Sigmoid colon (tissue), 7 donors: ENCODE results near the gene GRM8. TPM values are rescaled to one million over a fixed set of nuclear protein-coding genes. Genes with fewer than 3 reads are reported as not detected.

Experiments
- DNase-seq: peaks from one replicate; pipeline ENCODE4 v3.0.0-alpha.2; 2019
- H3K27ac ChIP-seq, 4 donors: fragments of 200-600 bp; sonication (generic); one replicate each; pipeline ENCODE4 v1.5.1; 2016 to 2019; ENCODE audit warnings: mild to moderate bottlenecking in 1 of 4
- H3K27me3 ChIP-seq, 3 donors: fragments of 200-600 bp; sonication (generic); one replicate each; pipeline ENCODE4 v1.5.1; 2019; ENCODE audit warnings: mild to moderate bottlenecking in 1 of 3
- H3K36me3 ChIP-seq, 4 donors: fragments of 200-600 bp; sonication (generic); one replicate each; pipeline ENCODE4 v1.5.1; 2016 to 2019
- H3K4me1 ChIP-seq, 4 donors: fragments of 200-600 bp; sonication (generic); one replicate each; pipeline ENCODE4 v1.5.1; 2017 to 2019
- H3K4me3 ChIP-seq, 4 donors: fragments of 200-600 bp; sonication (generic); one replicate each; pipeline ENCODE4 v1.5.1; 2017 to 2019; ENCODE audit warnings: mild to moderate bottlenecking in 2 of 4, moderate library complexity in 1 of 4
- H3K9me3 ChIP-seq, 4 donors: fragments of 200-600 bp in 3 of 4; sonication (generic) in 3 of 4; one replicate each; pipeline versions ENCODE4 v1.5.1 to v1.6.1; 2013 to 2019
- EP300 ChIP-seq, 4 donors: sonication (generic); formaldehyde crosslinking; IDR thresholded peaks; one replicate each; pipeline ENCODE4 v1.6.1; 2017; ENCODE audit warnings: antibody characterized with exemption in 4 of 4
- POLR2A ChIP-seq, 2 donors: fragments of 450-650 bp; IDR thresholded peaks; one replicate each; pipeline ENCODE4 v1.6.1; 2016; ENCODE audit warnings: antibody characterized with exemption in 2 of 2, mild to moderate bottlenecking in 2 of 2, moderate library complexity in 2 of 2
- POLR2AphosphoS5 ChIP-seq, 4 donors: sonication (generic); formaldehyde crosslinking; IDR thresholded peaks; one replicate each; pipeline ENCODE4 v1.6.1; 2017; ENCODE audit warnings: antibody characterized with exemption in 4 of 4
- WGBS, 2 donors: extraction: QIAGEN DNeasy Blood & Tissue Kit; methylation state at CpG; one replicate each; pipeline ENCODE4 v1.1.7; 2013; 5-methylcytosine and 5-hydroxymethylcytosine counted together
- intact Hi-C: fragments of 100-400 bp; cut with DNase I; formaldehyde crosslinking; loops from one replicate; pipeline ENCODE4 v1.15.1; 2023
- polyA plus RNA-seq, 3 donors: library from polyadenylated mRNA; stranded (reverse); fragments of 200-250 nt; gene quantifications; one replicate each; pipeline ENCODE4 v1.2.3, GENCODE V29; 2013
- total RNA-seq, 4 donors: library from RNA; depleted of rRNA; stranded (reverse); fragments of >200 nt; gene quantifications; one replicate each; pipeline ENCODE4 v1.1.0, GENCODE V29; 2016
- TF ChIP-seq, protein P1 (sequence below), 4 experiments: fragments of 450-650 bp in 3 of 4; fragments of 200-600 bp in 1 of 4; IDR thresholded peaks; one replicate each; pipeline ENCODE4 v1.5.1; 2016 to 2019; ENCODE audit warnings: antibody characterized with exemption in 4 of 4, mild to moderate bottlenecking in 3 of 4, moderate library complexity in 2 of 4
- donor health status: healthy with polysubstance abuse.
- donor health status: Bipolar disorder and iron deficiency.
- donor health status: healthy.

Gene GRM8
- total and polyA plus RNA-seq, 7 donors = 0.27 to 1.9 (median 0.55) TPM; not detected in 4

DNA sequence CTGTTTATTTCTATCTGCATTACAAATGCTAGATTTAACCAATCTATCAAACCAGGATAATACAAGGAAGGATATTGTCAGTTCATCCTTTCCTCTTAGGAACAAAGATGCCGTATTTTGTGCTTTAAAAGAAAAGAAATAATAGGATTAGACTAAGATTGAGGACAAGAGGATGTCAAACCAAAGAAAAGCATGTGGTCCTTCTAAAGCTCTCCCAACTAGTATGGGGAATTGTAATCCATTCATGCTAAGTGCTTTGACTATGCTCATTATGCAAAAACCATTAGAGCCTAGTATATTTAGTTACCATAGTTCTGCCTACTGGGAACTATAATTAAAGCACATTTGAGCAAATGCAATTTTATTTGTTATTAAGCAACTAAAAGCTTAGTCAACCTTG, 280.2 kb downstream of the GRM8 start:
- DNase-seq = no peak
- H3K27me3 ChIP-seq = no peaks in the 10 kb centered on the region
- intact Hi-C loops = no loop called here
- WGBS, 2 donors = 78 to 86% methylated on average over 1 of the region's 1 CpG
- no peaks in the 10 kb centered on the region for H3K36me3 ChIP-seq
- no peaks in the 10 kb centered on the region for H3K9me3 ChIP-seq
- H3K4me3 ChIP-seq = no peak overlapping the region
- H3K27ac ChIP-seq = no peak overlapping the region
- TF ChIP-seq, protein P1, sequence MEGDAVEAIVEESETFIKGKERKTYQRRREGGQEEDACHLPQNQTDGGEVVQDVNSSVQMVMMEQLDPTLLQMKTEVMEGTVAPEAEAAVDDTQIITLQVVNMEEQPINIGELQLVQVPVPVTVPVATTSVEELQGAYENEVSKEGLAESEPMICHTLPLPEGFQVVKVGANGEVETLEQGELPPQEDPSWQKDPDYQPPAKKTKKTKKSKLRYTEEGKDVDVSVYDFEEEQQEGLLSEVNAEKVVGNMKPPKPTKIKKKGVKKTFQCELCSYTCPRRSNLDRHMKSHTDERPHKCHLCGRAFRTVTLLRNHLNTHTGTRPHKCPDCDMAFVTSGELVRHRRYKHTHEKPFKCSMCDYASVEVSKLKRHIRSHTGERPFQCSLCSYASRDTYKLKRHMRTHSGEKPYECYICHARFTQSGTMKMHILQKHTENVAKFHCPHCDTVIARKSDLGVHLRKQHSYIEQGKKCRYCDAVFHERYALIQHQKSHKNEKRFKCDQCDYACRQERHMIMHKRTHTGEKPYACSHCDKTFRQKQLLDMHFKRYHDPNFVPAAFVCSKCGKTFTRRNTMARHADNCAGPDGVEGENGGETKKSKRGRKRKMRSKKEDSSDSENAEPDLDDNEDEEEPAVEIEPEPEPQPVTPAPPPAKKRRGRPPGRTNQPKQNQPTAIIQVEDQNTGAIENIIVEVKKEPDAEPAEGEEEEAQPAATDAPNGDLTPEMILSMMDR (IDR thresholded peaks at IDR 0.05) = no peak
- TF ChIP-seq POLR2A (IDR thresholded peaks at IDR 0.05) (no peak), EP300 (IDR thresholded peaks at IDR 0.05) (no peak), POLR2AphosphoS5 (IDR thresholded peaks at IDR 0.05) (no peak)
- H3K4me1 ChIP-seq = no peaks in the 10 kb centered on the region

DNA sequence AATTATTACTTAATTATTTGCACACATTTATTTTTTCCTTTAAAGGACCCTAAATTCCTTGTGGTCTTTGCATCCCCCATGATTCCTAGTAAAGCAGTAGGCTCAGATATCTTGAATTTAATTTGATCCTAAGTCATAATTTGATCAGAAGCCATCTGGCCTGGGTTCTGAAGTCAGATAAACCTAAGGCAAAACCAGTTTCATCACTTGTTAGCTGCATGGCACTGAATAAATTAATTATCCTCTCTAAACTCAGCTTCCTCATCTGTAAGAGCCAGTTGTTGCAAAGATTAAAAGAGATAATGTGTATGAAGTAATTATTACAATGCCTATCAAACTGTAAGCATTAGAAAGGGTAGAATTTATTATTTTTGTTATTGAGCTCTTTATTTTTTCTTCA, 293.1 kb downstream of the GRM8 start:
- intact Hi-C loops = no loop called here
- Histone ChIP-seq H3K4me3 (no peak overlapping the region), H3K4me1 (no peaks in the 10 kb centered on the region), H3K9me3 (no peaks in the 10 kb centered on the region), H3K27ac (no peak overlapping the region), H3K27me3 (no peaks in the 10 kb centered on the region), H3K36me3 (no peaks in the 10 kb centered on the region)
- TF ChIP-seq POLR2AphosphoS5 (IDR thresholded peaks at IDR 0.05) (no peak), EP300 (IDR thresholded peaks at IDR 0.05) (no peak), POLR2A (IDR thresholded peaks at IDR 0.05) (no peak)
- TF ChIP-seq, protein P1 (IDR thresholded peaks at IDR 0.05) = no peak
- DNase-seq = no peak

DNA sequence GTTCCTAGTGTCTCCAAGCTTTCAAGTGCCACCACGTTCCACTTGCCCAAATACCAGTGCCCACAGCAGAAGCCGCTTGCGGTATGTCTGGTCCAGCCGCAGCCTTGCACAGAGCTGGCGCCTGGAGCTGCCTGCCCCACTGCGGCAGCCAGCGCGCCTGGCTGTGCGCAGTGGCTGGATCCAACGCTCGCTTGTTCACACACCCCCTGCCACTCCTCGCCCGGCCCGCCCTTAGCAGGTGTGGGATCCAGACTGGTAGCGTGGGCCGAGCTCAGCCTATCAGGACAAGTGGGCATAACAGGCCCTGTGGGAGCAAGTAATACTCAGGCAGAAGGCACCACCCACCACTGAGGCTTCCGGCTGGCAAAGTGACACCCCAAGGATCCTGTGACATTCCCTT, 294.4 kb downstream of the GRM8 start:
- Histone ChIP-seq H3K4me3 (no peak overlapping the region), H3K36me3 (no peaks in the 10 kb centered on the region), H3K27ac (no peak overlapping the region), H3K9me3 (no peaks in the 10 kb centered on the region), H3K27me3 (no peaks in the 10 kb centered on the region), H3K4me1 (no peaks in the 10 kb centered on the region)
- DNase-seq = no peak
- WGBS, 2 donors = 96% methylated on average over 17 of the region's 17 CpGs
- no peak for TF ChIP-seq EP300 (IDR thresholded peaks at IDR 0.05)
- TF ChIP-seq, protein P1 (IDR thresholded peaks at IDR 0.05) = no peak
- TF ChIP-seq POLR2A (IDR thresholded peaks at IDR 0.05) = no peak
- TF ChIP-seq POLR2AphosphoS5 (IDR thresholded peaks at IDR 0.05) = no peak
- intact Hi-C loops = no loop called here

DNA sequence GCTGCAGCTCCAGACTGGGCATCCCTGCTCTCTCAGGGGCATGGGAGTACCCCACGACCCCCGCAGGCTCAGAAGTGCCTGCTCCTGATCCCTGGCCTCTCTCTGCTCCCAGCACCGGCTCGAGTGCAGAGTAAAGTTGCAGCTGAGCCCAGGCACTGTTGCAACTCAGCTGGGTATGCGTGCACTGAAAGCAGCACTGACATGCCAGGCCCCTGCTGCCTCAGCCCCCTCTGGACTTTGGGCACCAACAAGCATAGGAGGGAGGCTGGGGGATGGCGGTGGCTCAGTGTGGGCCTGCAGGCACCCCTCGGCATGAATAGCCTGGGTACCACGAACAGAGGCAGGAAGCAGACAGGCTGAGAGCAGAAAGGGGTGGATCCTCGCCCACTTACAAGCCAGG, 295.3 kb downstream of the GRM8 start:
- 86 to 91% methylated on average over 9 of the region's 9 CpGs for WGBS, 2 donors
- H3K36me3 ChIP-seq = no peaks in the 10 kb centered on the region
- H3K27ac ChIP-seq = no peak overlapping the region
- no peaks in the 10 kb centered on the region for H3K27me3 ChIP-seq
- intact Hi-C loops = no loop called here
- no peaks in the 10 kb centered on the region for H3K9me3 ChIP-seq
- H3K4me1 ChIP-seq = no peaks in the 10 kb centered on the region
- H3K4me3 ChIP-seq = no peak overlapping the region
- DNase-seq = no peak
- no peak for TF ChIP-seq EP300 (IDR thresholded peaks at IDR 0.05)
- TF ChIP-seq, protein P1 (IDR thresholded peaks at IDR 0.05) = no peak

DNA sequence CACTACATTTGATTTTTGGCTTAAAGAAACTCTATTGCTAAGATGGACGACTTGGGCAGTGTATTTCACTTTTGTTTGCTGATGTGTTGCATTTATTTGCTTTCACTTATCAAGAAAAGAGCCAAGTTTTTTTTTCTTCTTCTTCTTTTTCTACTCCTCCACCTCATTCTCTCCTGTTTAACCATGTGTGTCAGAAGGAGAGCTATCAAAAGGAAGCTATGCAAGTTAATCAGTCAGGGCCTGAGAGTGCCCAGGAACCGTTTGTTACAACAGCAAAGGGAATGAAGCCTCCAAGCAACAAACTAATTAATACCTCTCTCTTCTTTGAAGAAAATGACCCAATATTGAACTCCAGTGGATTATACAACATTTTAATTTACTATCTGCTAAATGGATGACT, 299.3 kb downstream of the GRM8 start:
- TF ChIP-seq, protein P1 (IDR thresholded peaks at IDR 0.05) = no peak
- no peak for TF ChIP-seq EP300 (IDR thresholded peaks at IDR 0.05)
- TF ChIP-seq POLR2A (IDR thresholded peaks at IDR 0.05) = no peak
- TF ChIP-seq POLR2AphosphoS5 (IDR thresholded peaks at IDR 0.05) = no peak
- no peaks in the 10 kb centered on the region for H3K9me3 ChIP-seq
- H3K4me3 ChIP-seq = no peak overlapping the region
- no peaks in the 10 kb centered on the region for H3K4me1 ChIP-seq
- intact Hi-C loops = no loop called here
- no peak overlapping the region for H3K27ac ChIP-seq
- H3K36me3 ChIP-seq = no peaks in the 10 kb centered on the region
- no peaks in the 10 kb centered on the region for H3K27me3 ChIP-seq
- WGBS, 2 donors = 36 to 45% methylated on average over 2 of the region's 2 CpGs
- no peak for DNase-seq
